Measurements from ENCODE around the gene GRK3.

Gene GRK3

GRCh38 chr22:25729016-25729995 is 164.8 kb downstream of the GRK3 start:
- Histone ChIP-seq H3K27ac (no peak overlapping the region), H4K20me1 (no peaks in the 10 kb centered on the region)
- TF ChIP-seq Cebpa-rat (IDR thresholded peaks at IDR 0.05), result no peak

GRCh38 chr22:25735650-25736049 is 171.2 kb downstream of the GRK3 start:
- Histone ChIP-seq H3K36me3 (no peaks in the 10 kb centered on the region), H3K27me3 (peaks cover 0 to 6% (median 0%) of the 10 kb centered on the region in 11 experiments; a peak in 2 of 22 replicates), H3K27ac (peak overlapping the region in 3 of 11 experiments; percentile 17 to 63 (median 49); a peak in 5 of 22 replicates), H3K4me2 (peak overlapping the region in 8 of 11 experiments; percentile 1 to 77 (median 42); a peak in 11 of 22 replicates), H3K9me3 (replicated peaks in 1 of 11) (peaks cover 0 to 77% (median 18%) of the 10 kb centered on the region in 11 experiments; a peak in 16 of 22 replicates), H3K4me3 (no peak overlapping the region), H3K9ac (no peak overlapping the region; a peak in 1 of 22 replicates), H4K20me1 (no peaks in the 10 kb centered on the region), H3K4me1 (peaks cover 8 to 45% (median 23%) of the 10 kb centered on the region in 10 experiments; a peak in 19 of 20 replicates)
- TF ChIP-seq Cebpa-rat (IDR thresholded peaks at IDR 0.05), result no peak

More at GRCh38 chr22:25729016-25729995, 164.8 kb downstream of the GRK3 start:
- no peak overlapping the region for H3K4me3 ChIP-seq
- H3K36me3 ChIP-seq, result peaks cover 0 to 9% (median 0%) of the 10 kb centered on the region in 11 experiments; a peak in 3 of 22 replicates
- peaks cover 14 to 49% (median 22%) of the 10 kb centered on the region in 10 experiments for H3K4me1 ChIP-seq
- H3K9ac ChIP-seq, result 0 out of 22 replicates have a peak overlapping the region, but pooled peaks of 1 of the 11 experiments have one; percentile 15
- H3K27me3 ChIP-seq, result no peaks in the 10 kb centered on the region
- peaks cover 0 to 31% (median 7%) of the 10 kb centered on the region in 11 experiments; a peak in 11 of 22 replicates for H3K9me3 ChIP-seq (replicated peaks in 1 of 11)
- peak overlapping the region; percentile 45 to 81 (median 75) for H3K4me2 ChIP-seq

- Histone ChIP-seq H3K27ac (peak overlapping the region in 7 of 11 experiments; percentile 6 to 63 (median 49); a peak in 11 of 22 replicates), H3K9me3 (replicated peaks in 1 of 11) (peaks cover 0 to 82% (median 24%) of the 10 kb centered on the region in 11 experiments; a peak in 16 of 22 replicates), H3K4me3 (peak overlapping the region in 2 of 10 experiments; percentile 2 to 12; a peak in 2 of 20 replicates), H4K20me1 (no peaks in the 10 kb centered on the region), H3K9ac (peak overlapping the region in 4 of 11 experiments; percentile 9 to 31 (median 20); a peak in 4 of 22 replicates), H3K27me3 (peaks cover 0 to 6% (median 0%) of the 10 kb centered on the region in 11 experiments; a peak in 2 of 22 replicates), H3K4me2 (peak overlapping the region; percentile 54 to 84 (median 73)), H3K4me1 (peaks cover 8 to 48% (median 23%) of the 10 kb centered on the region in 10 experiments; a peak in 19 of 20 replicates), H3K36me3 (no peaks in the 10 kb centered on the region)
- no peak for TF ChIP-seq Cebpa-rat (IDR thresholded peaks at IDR 0.05)
Observed at GRCh38 chr22:25736378-25737011, 172.0 kb downstream of the GRK3 start.

GRCh38 chr22:25739659-25740344 is 175.3 kb downstream of the GRK3 start:
- no peak overlapping the region for H3K4me3 ChIP-seq
- no peaks in the 10 kb centered on the region for H4K20me1 ChIP-seq
- H3K4me1 ChIP-seq, result peaks cover 23 to 69% (median 42%) of the 10 kb centered on the region in 10 experiments
- no peak overlapping the region for H3K27ac ChIP-seq
- peaks cover 0 to 57% (median 25%) of the 10 kb centered on the region in 11 experiments; a peak in 15 of 22 replicates for H3K9me3 ChIP-seq (replicated peaks in 1 of 11)
- H3K27me3 ChIP-seq, result peaks cover 0 to 6% (median 0%) of the 10 kb centered on the region in 11 experiments; a peak in 2 of 22 replicates
- no peak overlapping the region for H3K9ac ChIP-seq
- TF ChIP-seq Cebpa-rat (IDR thresholded peaks at IDR 0.05), result no peak
- no peaks in the 10 kb centered on the region for H3K36me3 ChIP-seq
- no peak overlapping the region for H3K4me2 ChIP-seq

- Histone ChIP-seq H4K20me1 (no peaks in the 10 kb centered on the region), H3K4me2 (peak within 1 kb of the TSS; percentile 54 to 84 (median 68)), H3K4me1 (peaks cover 15 to 49% (median 28%) of the 10 kb centered on the region in 10 experiments), H3K4me3 (peak within 1 kb of the TSS in 1 of 10 experiments; percentile 5; a peak in 1 of 20 replicates), H3K36me3 (no peaks in the 10 kb centered on the region), H3K27me3 (no peaks in the 10 kb centered on the region), H3K9ac (peak within 1 kb of the TSS in 5 of 11 experiments; percentile 4 to 41 (median 29); a peak in 4 of 22 replicates), H3K9me3 (replicated peaks in 1 of 11) (peaks cover 0 to 48% (median 25%) of the 10 kb centered on the region in 11 experiments; a peak in 15 of 22 replicates), H3K27ac (peak within 1 kb of the TSS in 7 of 11 experiments; percentile 15 to 59 (median 47); a peak in 13 of 22 replicates)
- TF ChIP-seq Cebpa-rat (IDR thresholded peaks at IDR 0.05), result no peak
Observed at GRCh38 chr22:25741692-25742626, 177.5 kb downstream of the GRK3 start, which contains the start of gene MYO18B. Gene MYO18B (plus strand): TSS chr22:25742188. CDS start chr22:25761093, 18,905 bp downstream.

GRCh38 chr22:25742918-25743708 is 178.6 kb downstream of the GRK3 start:
- H3K27me3 ChIP-seq, result no peaks in the 10 kb centered on the region
- H3K4me2 ChIP-seq, result peak overlapping the region; percentile 54 to 84 (median 68)
- peaks cover 0 to 38% (median 25%) of the 10 kb centered on the region in 11 experiments; a peak in 15 of 22 replicates for H3K9me3 ChIP-seq (replicated peaks in 1 of 11)
- H3K9ac ChIP-seq, result peak overlapping the region in 5 of 11 experiments; percentile 4 to 41 (median 29); a peak in 4 of 22 replicates
- peak overlapping the region in 7 of 11 experiments; percentile 15 to 59 (median 47); a peak in 13 of 22 replicates for H3K27ac ChIP-seq
- H4K20me1 ChIP-seq, result no peaks in the 10 kb centered on the region
- no peaks in the 10 kb centered on the region for H3K36me3 ChIP-seq
- no peak for TF ChIP-seq Cebpa-rat (IDR thresholded peaks at IDR 0.05)
- peaks cover 13 to 41% (median 20%) of the 10 kb centered on the region in 10 experiments; a peak in 19 of 20 replicates for H3K4me1 ChIP-seq
- peak overlapping the region in 1 of 10 experiments; percentile 5; a peak in 1 of 20 replicates for H3K4me3 ChIP-seq

Data from BLaER1 treated with 17β-estradiol and CSF1 and Interleukin-3, amounts not matched to agents 10 nM and 100 nM (cell line).